Right lobe of liver (tissue), 6 donors: Measurements from ENCODE around the gene SYNGAP1. TPM values are rescaled to one million over a fixed set of nuclear protein-coding genes. Genes with fewer than 3 reads are reported as not detected.

Experiments
- ATAC-seq, 4 donors: fragments of 200-7000 bp; cut with Tn5 transposase; one replicate each; pipeline ENCODE4 v1.9.1; 2020; ENCODE audit warnings: mild to moderate bottlenecking in 4 of 4, moderate library complexity in 4 of 4
- DNase-seq, 3 donors: peaks; one replicate each; pipeline ENCODE4 v3.0.0-alpha.2; 2020
- H3K27ac ChIP-seq, 3 donors: fragments of 200-600 bp; one replicate each; pipeline ENCODE4 v1.8.0; 2022
- H3K27me3 ChIP-seq, 2 donors: fragments of 200-600 bp; one replicate each; pipeline ENCODE4 v1.8.0; 2022
- H3K36me3 ChIP-seq, 4 donors: fragments of 200-600 bp; sonication (generic) in 1 of 4; one replicate each; pipeline versions ENCODE4 v1.5.1 to v1.8.0; 2017 to 2022; ENCODE audit warnings: control low read depth in 1 of 4
- H3K4me1 ChIP-seq, 4 donors: fragments of 200-600 bp; sonication (generic) in 1 of 4; one replicate each; pipeline versions ENCODE4 v1.5.1 to v1.8.0; 2017 to 2022; ENCODE audit warnings: control low read depth in 1 of 4
- H3K4me3 ChIP-seq, 3 donors: fragments of 200-600 bp; one replicate each; pipeline ENCODE4 v1.8.0; 2022
- H3K9me3 ChIP-seq, 4 donors: fragments of 200-600 bp; sonication (generic) in 1 of 4; one replicate each; pipeline versions ENCODE4 v1.5.1 to v1.8.0; 2017 to 2022; ENCODE audit warnings: control low read depth in 1 of 4
- POLR2A ChIP-seq: fragments of 450-650 bp; IDR thresholded peaks from one replicate; pipeline ENCODE4 v1.6.1; 2017; ENCODE audit warnings: antibody characterized with exemption, mild to moderate bottlenecking
- WGBS: methylation state at CpG from one replicate; pipeline ENCODE4 v1.1.6; 2018; ENCODE audit warnings: low coverage, low lambda C conversion rate; ENCODE audit not compliant: insufficient coverage; ENCODE audit errors: missing lambda C conversion rate; 5-methylcytosine and 5-hydroxymethylcytosine counted together
- intact Hi-C, 2 donors: fragments of 100-400 bp; cut with DNase I; formaldehyde crosslinking; loops; one replicate each; pipeline versions ENCODE4 v1.11.2 to v1.14.1; 2022
- total RNA-seq, 6 experiments: library from RNA; depleted of rRNA in 2 of 6; stranded (reverse); fragments of >200 nt in 2 of 6; fragmentation: NEBNext Ultra II Directional in 3 of 6; extraction: Animal tissue kit (Norgen Biotek cat#: 25700) in 3 of 6; gene quantifications; one replicate each; pipeline versions ENCODE4 v1.1.0 to v1.2.4, GENCODE V29; 2016 to 2023
- TF ChIP-seq, protein P1 (sequence below), 4 donors: fragments of 200-600 bp in 3 of 4; fragments of 450-650 bp in 1 of 4; IDR thresholded peaks; one replicate each; pipeline versions ENCODE4 v1.5.1 to v1.8.0; 2016 to 2022; ENCODE audit warnings: antibody characterized with exemption in 4 of 4, mild to moderate bottlenecking in 2 of 4
- donor health status: DM: no; HTN: yes; CAD: no.
- donor health status: DM: no; HTN: no; CAD: no.
- donor health status: DM: no; HTN: no; CAD: no.
- donor health status: DM: no; HTN: yes; CAD: no.
- donor health status: DM: no; HTN: yes; CAD: no.

The SYNGAP1 gene
- total RNA-seq, 6 experiments from 2014 or later: 1.8 to 4.1 (median 2.8) TPM

GRCh38 chr6:33490198-33490597, 70.3 kb downstream of the SYNGAP1 start:
- H3K4me1 ChIP-seq: no peaks in the 10 kb centered on the region
- H3K36me3 ChIP-seq: no peaks in the 10 kb centered on the region
- H3K4me3 ChIP-seq: no peak overlapping the region
- ATAC-seq (no peak), DNase-seq (no peak)
- H3K9me3 ChIP-seq: no peaks in the 10 kb centered on the region
- whole genome bisulfite sequencing: 33% methylated on average over 3 of the region's 3 CpGs
- H3K27me3 ChIP-seq: no peaks in the 10 kb centered on the region
- intact Hi-C loops: no loop called here
- H3K27ac ChIP-seq: no peak overlapping the region
- TF ChIP-seq, protein P1, sequence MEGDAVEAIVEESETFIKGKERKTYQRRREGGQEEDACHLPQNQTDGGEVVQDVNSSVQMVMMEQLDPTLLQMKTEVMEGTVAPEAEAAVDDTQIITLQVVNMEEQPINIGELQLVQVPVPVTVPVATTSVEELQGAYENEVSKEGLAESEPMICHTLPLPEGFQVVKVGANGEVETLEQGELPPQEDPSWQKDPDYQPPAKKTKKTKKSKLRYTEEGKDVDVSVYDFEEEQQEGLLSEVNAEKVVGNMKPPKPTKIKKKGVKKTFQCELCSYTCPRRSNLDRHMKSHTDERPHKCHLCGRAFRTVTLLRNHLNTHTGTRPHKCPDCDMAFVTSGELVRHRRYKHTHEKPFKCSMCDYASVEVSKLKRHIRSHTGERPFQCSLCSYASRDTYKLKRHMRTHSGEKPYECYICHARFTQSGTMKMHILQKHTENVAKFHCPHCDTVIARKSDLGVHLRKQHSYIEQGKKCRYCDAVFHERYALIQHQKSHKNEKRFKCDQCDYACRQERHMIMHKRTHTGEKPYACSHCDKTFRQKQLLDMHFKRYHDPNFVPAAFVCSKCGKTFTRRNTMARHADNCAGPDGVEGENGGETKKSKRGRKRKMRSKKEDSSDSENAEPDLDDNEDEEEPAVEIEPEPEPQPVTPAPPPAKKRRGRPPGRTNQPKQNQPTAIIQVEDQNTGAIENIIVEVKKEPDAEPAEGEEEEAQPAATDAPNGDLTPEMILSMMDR (IDR thresholded peaks at IDR 0.05): no peak
- TF ChIP-seq POLR2A: no peak

GRCh38 chr6:33490621-33491020, 70.8 kb downstream of the SYNGAP1 start:
- H3K27ac ChIP-seq: no peak overlapping the region
- H3K27me3 ChIP-seq: no peaks in the 10 kb centered on the region
- ATAC-seq (no peak), DNase-seq (no peak)
- H3K36me3 ChIP-seq: no peaks in the 10 kb centered on the region
- no peaks in the 10 kb centered on the region for H3K4me1 ChIP-seq
- intact Hi-C loops: no loop called here
- no peaks in the 10 kb centered on the region for H3K9me3 ChIP-seq
- no peak overlapping the region for H3K4me3 ChIP-seq
- no CpG with 5 or more reads among the region's 6 CpGs for WGBS
- TF ChIP-seq, protein P1 (IDR thresholded peaks at IDR 0.05): no peak
- TF ChIP-seq POLR2A: no peak

DNA sequence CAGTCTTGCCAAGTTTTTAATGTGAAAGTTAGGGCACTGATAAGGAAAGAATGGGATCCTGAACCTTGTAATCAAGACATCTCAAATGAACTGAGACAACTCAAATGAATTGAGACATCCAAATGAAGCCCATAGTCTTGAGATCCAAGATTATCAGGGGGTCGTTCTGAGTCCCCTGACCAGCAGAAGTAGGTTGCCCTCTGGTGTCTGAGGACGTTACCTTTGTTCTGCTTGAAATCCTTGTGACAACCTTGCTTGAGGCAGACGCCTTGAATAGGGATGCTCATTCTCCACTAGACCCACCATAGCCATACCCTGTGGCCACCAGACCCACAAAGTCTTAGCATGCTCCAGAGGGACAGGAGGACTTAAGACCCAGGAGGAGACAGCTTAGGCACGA, 72.2 kb downstream of the SYNGAP1 start:
- H3K4me3 ChIP-seq: no peak overlapping the region
- TF ChIP-seq POLR2A: no peak
- TF ChIP-seq, protein P1 (IDR thresholded peaks at IDR 0.05): no peak
- no peak for ATAC-seq
- no peaks in the 10 kb centered on the region for H3K9me3 ChIP-seq
- H3K4me1 ChIP-seq: no peaks in the 10 kb centered on the region
- intact Hi-C loops: no loop called here
- 24% methylated on average over 4 of the region's 4 CpGs for WGBS
- no peak overlapping the region for H3K27ac ChIP-seq
- H3K27me3 ChIP-seq: no peaks in the 10 kb centered on the region
- DNase-seq: no peak
- no peaks in the 10 kb centered on the region for H3K36me3 ChIP-seq

DNA sequence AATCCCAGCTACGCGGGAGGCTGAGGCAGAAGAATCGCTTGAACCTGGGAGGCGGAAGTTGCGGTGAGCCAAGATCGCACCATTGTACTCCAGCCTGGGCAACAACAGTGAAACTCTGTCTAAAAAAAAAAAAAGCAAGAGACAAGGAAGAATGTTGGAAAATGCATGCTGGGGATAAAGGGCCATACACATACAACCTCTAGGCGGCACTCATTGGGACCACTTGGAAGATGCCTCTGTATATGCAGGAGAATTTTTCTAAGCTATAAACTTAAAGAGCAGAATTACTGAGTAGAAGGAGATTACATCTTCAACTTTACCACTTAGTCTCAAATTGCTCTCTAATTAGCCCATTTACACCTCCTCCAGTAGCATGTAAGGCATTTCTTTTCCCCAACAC, 77.3 kb downstream of the SYNGAP1 start:
- ATAC-seq (no peak), DNase-seq (no peak)
- TF ChIP-seq POLR2A: no peak
- TF ChIP-seq, protein P1 (IDR thresholded peaks at IDR 0.05): no peak
- Histone ChIP-seq H3K27ac (no peak overlapping the region), H3K4me3 (no peak overlapping the region), H3K9me3 (no peaks in the 10 kb centered on the region), H3K27me3 (no peaks in the 10 kb centered on the region), H3K36me3 (no peaks in the 10 kb centered on the region), H3K4me1 (no peaks in the 10 kb centered on the region)
- intact Hi-C loops: no loop called here
- 94% methylated on average over 7 of the region's 7 CpGs for WGBS

DNA sequence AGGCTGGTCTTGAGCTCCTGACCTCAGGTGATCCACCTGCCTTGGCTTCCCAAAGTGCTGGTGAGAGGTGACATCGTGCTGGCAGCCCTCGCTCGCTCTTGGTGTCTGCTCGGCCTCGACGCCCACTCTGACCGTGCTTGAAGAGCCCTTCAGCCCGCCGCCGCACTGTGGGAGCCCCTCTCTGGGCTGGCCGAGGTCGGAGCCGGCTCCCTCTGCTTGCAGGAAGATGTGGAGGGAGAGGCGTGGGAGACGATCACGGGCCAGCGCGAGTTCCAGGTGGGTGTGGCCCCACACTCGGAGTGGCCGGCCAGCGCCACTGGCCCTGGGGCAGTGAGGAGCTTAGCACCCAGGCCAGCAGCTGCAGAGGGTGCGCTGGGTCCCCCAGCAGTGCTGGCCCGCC, 82.6 kb downstream of the SYNGAP1 start:
- intact Hi-C loops: no loop called here
- Histone ChIP-seq H3K9me3 (no peaks in the 10 kb centered on the region), H3K27me3 (no peaks in the 10 kb centered on the region), H3K36me3 (no peaks in the 10 kb centered on the region), H3K4me1 (no peaks in the 10 kb centered on the region), H3K4me3 (no peak overlapping the region), H3K27ac (no peak overlapping the region)
- 92% methylated on average over 7 of the region's 23 CpGs for WGBS
- no peak for DNase-seq
- no peak for TF ChIP-seq POLR2A
- TF ChIP-seq, protein P1 (IDR thresholded peaks at IDR 0.05): no peak
- ATAC-seq: peak in 1 of 4 donors; percentile 17
